ENCODE results near the gene TTC38. TPM values are rescaled to one million over a fixed set of nuclear protein-coding genes. Genes with fewer than 3 reads are reported as not detected.
"Not testable (repeated sequence)": the region's sequence is repeated elsewhere in the genome, so short reads cannot be mapped to it uniquely, and the experiment has no call there.

The TTC38 gene
- total and polyA plus RNA-seq, 5 donors from 2014 or later, result 5.1 to 10.9 (median 5.7) TPM

GRCh38 chr22:46308283-46308988 lies 40.6 kb downstream of the TTC38 start:
- no peak overlapping the region for H3K27ac Mint-ChIP-seq
- no peak for ATAC-seq (ENCODE audit: low read depth in 2 of 2)
- no peaks in the 10 kb centered on the region for H3K36me3 Mint-ChIP-seq

GRCh38 chr22:46309526-46310085 lies 41.8 kb downstream of the TTC38 start:
- Mint-ChIP-seq H3K9me3 (no peaks in the 10 kb centered on the region), H3K36me3 (no peaks in the 10 kb centered on the region), H3K4me1 (peaks cover 0 to 10% (median 5%) of the 10 kb centered on the region in 4 donors), H3K4me3 (no peak overlapping the region), H3K27me3 (no peaks in the 10 kb centered on the region), H3K27ac (peak overlapping the region in 2 of 3 donors; percentile 14 to 77)
- H3K9me3 ChIP-seq (ENCODE audit: control insufficient read depth in 2 of 2, low read length in 2 of 2), result no peaks in the 10 kb centered on the region
- ATAC-seq (ENCODE audit: low read depth in 2 of 2), result no peak
- H3K27me3 ChIP-seq (ENCODE audit: control insufficient read depth, insufficient read depth, low read length), result no peaks in the 10 kb centered on the region
- no peak overlapping the region for H3K4me3 ChIP-seq (ENCODE audit: low read depth, low read length)
- no peak overlapping the region for H3K27ac ChIP-seq (ENCODE audit: insufficient read depth, low read length, poor library complexity, severe bottlenecking)
- no peaks in the 10 kb centered on the region for H3K36me3 ChIP-seq (ENCODE audit: control insufficient read depth, insufficient read depth, low read length)
- no peak for DNase-seq
- no peaks in the 10 kb centered on the region for H3K4me1 ChIP-seq (ENCODE audit: control insufficient read depth, insufficient read depth, low read length, poor library complexity, severe bottlenecking)

More at GRCh38 chr22:46308283-46308988, 40.6 kb downstream of the TTC38 start:
- Histone ChIP-seq H3K27ac (ENCODE audit: insufficient read depth, low read length, poor library complexity, severe bottlenecking) (no peak overlapping the region), H3K36me3 (ENCODE audit: control insufficient read depth, insufficient read depth, low read length) (no peaks in the 10 kb centered on the region), H3K4me1 (ENCODE audit: control insufficient read depth, insufficient read depth, low read length, poor library complexity, severe bottlenecking) (peaks cover 5% of the 10 kb centered on the region), H3K4me3 (ENCODE audit: low read depth, low read length) (no peak overlapping the region), H3K27me3 (ENCODE audit: control insufficient read depth, insufficient read depth, low read length) (no peaks in the 10 kb centered on the region), H3K9me3 (ENCODE audit: control insufficient read depth in 2 of 2, low read length in 2 of 2) (no peaks in the 10 kb centered on the region)
- H3K4me1 Mint-ChIP-seq, result peaks cover 2 to 14% (median 10%) of the 10 kb centered on the region in 4 donors
- H3K4me3 Mint-ChIP-seq, result no peak overlapping the region
- no peaks in the 10 kb centered on the region for H3K27me3 Mint-ChIP-seq
- H3K9me3 Mint-ChIP-seq, result no peaks in the 10 kb centered on the region
- no peak for DNase-seq

- Mint-ChIP-seq H3K4me1 (peaks cover 0 to 11% (median 4%) of the 10 kb centered on the region in 4 donors), H3K27ac (peak overlapping the region in 1 of 3 donors; percentile 12), H3K9me3 (no peaks in the 10 kb centered on the region), H3K36me3 (no peaks in the 10 kb centered on the region), H3K27me3 (no peaks in the 10 kb centered on the region), H3K4me3 (no peak overlapping the region)
- DNase-seq, result no peak
- H3K4me3 ChIP-seq (ENCODE audit: low read depth, low read length), result no peak overlapping the region
- no peak for ATAC-seq (ENCODE audit: low read depth in 2 of 2)
- H3K9me3 ChIP-seq (ENCODE audit: control insufficient read depth in 2 of 2, low read length in 2 of 2), result no peaks in the 10 kb centered on the region
- H3K4me1 ChIP-seq (ENCODE audit: control insufficient read depth, insufficient read depth, low read length, poor library complexity, severe bottlenecking), result no peaks in the 10 kb centered on the region
- no peaks in the 10 kb centered on the region for H3K36me3 ChIP-seq (ENCODE audit: control insufficient read depth, insufficient read depth, low read length)
- no peak overlapping the region for H3K27ac ChIP-seq (ENCODE audit: insufficient read depth, low read length, poor library complexity, severe bottlenecking)
- no peaks in the 10 kb centered on the region for H3K27me3 ChIP-seq (ENCODE audit: control insufficient read depth, insufficient read depth, low read length)
Observed at GRCh38 chr22:46312056-46312455, 44.2 kb downstream of the TTC38 start.

GRCh38 chr22:46312848-46313247 lies 45.0 kb downstream of the TTC38 start:
- not testable (repeated sequence) for H3K36me3 ChIP-seq (ENCODE audit: control insufficient read depth, insufficient read depth, low read length); H3K27me3 Mint-ChIP-seq; H3K27ac ChIP-seq (ENCODE audit: insufficient read depth, low read length, poor library complexity, severe bottlenecking); H3K4me3 ChIP-seq (ENCODE audit: low read depth, low read length); H3K36me3 Mint-ChIP-seq; DNase-seq; H3K4me3 Mint-ChIP-seq; H3K4me1 ChIP-seq (ENCODE audit: control insufficient read depth, insufficient read depth, low read length, poor library complexity, severe bottlenecking); H3K27ac Mint-ChIP-seq; ATAC-seq (ENCODE audit: low read depth in 2 of 2); H3K4me1 Mint-ChIP-seq; H3K9me3 Mint-ChIP-seq; H3K27me3 ChIP-seq (ENCODE audit: control insufficient read depth, insufficient read depth, low read length); H3K9me3 ChIP-seq (ENCODE audit: control insufficient read depth in 2 of 2, low read length in 2 of 2)

GRCh38 chr22:46315976-46316375 lies 48.2 kb downstream of the TTC38 start:
- no peaks in the 10 kb centered on the region for H3K27me3 Mint-ChIP-seq
- Histone ChIP-seq H3K9me3 (ENCODE audit: control insufficient read depth in 2 of 2, low read length in 2 of 2) (no peaks in the 10 kb centered on the region), H3K4me3 (ENCODE audit: low read depth, low read length) (no peak overlapping the region), H3K4me1 (ENCODE audit: control insufficient read depth, insufficient read depth, low read length, poor library complexity, severe bottlenecking) (no peaks in the 10 kb centered on the region), H3K27me3 (ENCODE audit: control insufficient read depth, insufficient read depth, low read length) (no peaks in the 10 kb centered on the region), H3K36me3 (ENCODE audit: control insufficient read depth, insufficient read depth, low read length) (no peaks in the 10 kb centered on the region), H3K27ac (ENCODE audit: insufficient read depth, low read length, poor library complexity, severe bottlenecking) (no peak overlapping the region)
- H3K27ac Mint-ChIP-seq, result no peak overlapping the region
- DNase-seq (no peak), ATAC-seq (ENCODE audit: low read depth in 2 of 2) (no peak)
- no peak overlapping the region for H3K4me3 Mint-ChIP-seq
- no peaks in the 10 kb centered on the region for H3K9me3 Mint-ChIP-seq
- no peaks in the 10 kb centered on the region for H3K36me3 Mint-ChIP-seq
- H3K4me1 Mint-ChIP-seq, result peaks cover 0 to 10% (median 0%) of the 10 kb centered on the region in 4 donors

- Mint-ChIP-seq H3K27me3 (no peaks in the 10 kb centered on the region), H3K27ac (no peak overlapping the region), H3K4me1 (peaks cover 0 to 10% (median 0%) of the 10 kb centered on the region in 4 donors), H3K9me3 (no peaks in the 10 kb centered on the region), H3K36me3 (no peaks in the 10 kb centered on the region), H3K4me3 (no peak overlapping the region)
- no peaks in the 10 kb centered on the region for H3K4me1 ChIP-seq (ENCODE audit: control insufficient read depth, insufficient read depth, low read length, poor library complexity, severe bottlenecking)
- H3K27me3 ChIP-seq (ENCODE audit: control insufficient read depth, insufficient read depth, low read length), result no peaks in the 10 kb centered on the region
- DNase-seq, result no peak
- no peak overlapping the region for H3K4me3 ChIP-seq (ENCODE audit: low read depth, low read length)
- no peak for ATAC-seq (ENCODE audit: low read depth in 2 of 2)
- no peaks in the 10 kb centered on the region for H3K36me3 ChIP-seq (ENCODE audit: control insufficient read depth, insufficient read depth, low read length)
- H3K27ac ChIP-seq (ENCODE audit: insufficient read depth, low read length, poor library complexity, severe bottlenecking), result no peak overlapping the region
- no peaks in the 10 kb centered on the region for H3K9me3 ChIP-seq (ENCODE audit: control insufficient read depth in 2 of 2, low read length in 2 of 2)
Observed at GRCh38 chr22:46317646-46318045, 49.8 kb downstream of the TTC38 start.

- no peak overlapping the region for H3K27ac ChIP-seq (ENCODE audit: insufficient read depth, low read length, poor library complexity, severe bottlenecking)
- Mint-ChIP-seq H3K4me3 (no peak overlapping the region), H3K27me3 (no peaks in the 10 kb centered on the region), H3K27ac (peak overlapping the region in 1 of 3 donors; percentile 80), H3K4me1 (peaks cover 0 to 10% (median 0%) of the 10 kb centered on the region in 4 donors), H3K36me3 (no peaks in the 10 kb centered on the region), H3K9me3 (no peaks in the 10 kb centered on the region)
- DNase-seq (no peak), ATAC-seq (ENCODE audit: low read depth in 2 of 2) (no peak)
- H3K9me3 ChIP-seq (ENCODE audit: control insufficient read depth in 2 of 2, low read length in 2 of 2), result no peaks in the 10 kb centered on the region
- H3K4me3 ChIP-seq (ENCODE audit: low read depth, low read length), result no peak overlapping the region
- H3K36me3 ChIP-seq (ENCODE audit: control insufficient read depth, insufficient read depth, low read length), result no peaks in the 10 kb centered on the region
- no peaks in the 10 kb centered on the region for H3K4me1 ChIP-seq (ENCODE audit: control insufficient read depth, insufficient read depth, low read length, poor library complexity, severe bottlenecking)
- H3K27me3 ChIP-seq (ENCODE audit: control insufficient read depth, insufficient read depth, low read length), result no peaks in the 10 kb centered on the region
Observed at GRCh38 chr22:46318576-46318975, 50.8 kb downstream of the TTC38 start.

GRCh38 chr22:46319319-46319718 lies 51.5 kb downstream of the TTC38 start:
- no peaks in the 10 kb centered on the region for H3K4me1 ChIP-seq (ENCODE audit: control insufficient read depth, insufficient read depth, low read length, poor library complexity, severe bottlenecking)
- no peaks in the 10 kb centered on the region for H3K36me3 Mint-ChIP-seq
- H3K9me3 ChIP-seq (ENCODE audit: control insufficient read depth in 2 of 2, low read length in 2 of 2), result no peaks in the 10 kb centered on the region
- H3K4me1 Mint-ChIP-seq, result peaks cover 0 to 10% (median 0%) of the 10 kb centered on the region in 4 donors
- H3K27me3 Mint-ChIP-seq, result no peaks in the 10 kb centered on the region
- peak overlapping the region in 2 of 3 donors; percentile 55 to 65 for H3K27ac Mint-ChIP-seq
- H3K4me3 ChIP-seq (ENCODE audit: low read depth, low read length), result no peak overlapping the region
- H3K36me3 ChIP-seq (ENCODE audit: control insufficient read depth, insufficient read depth, low read length), result no peaks in the 10 kb centered on the region
- no peak overlapping the region for H3K27ac ChIP-seq (ENCODE audit: insufficient read depth, low read length, poor library complexity, severe bottlenecking)
- H3K4me3 Mint-ChIP-seq, result no peak overlapping the region
- no peaks in the 10 kb centered on the region for H3K9me3 Mint-ChIP-seq
- H3K27me3 ChIP-seq (ENCODE audit: control insufficient read depth, insufficient read depth, low read length), result no peaks in the 10 kb centered on the region
- no peak for ATAC-seq (ENCODE audit: low read depth in 2 of 2)
- DNase-seq, result no peak
